HG02588 (cell line): ENCODE measurements around the gene ADARB1.

ENCODE experiments used
- ATAC-seq: cut with Tn5 transposase; IDR thresholded peaks from one replicate; pipeline ENCODE4 v1.9.1; 2021; ENCODE audit warnings: mild to moderate bottlenecking, moderate library complexity; ENCODE audit not compliant: unreplicated experiment

Gene ADARB1

DNA sequence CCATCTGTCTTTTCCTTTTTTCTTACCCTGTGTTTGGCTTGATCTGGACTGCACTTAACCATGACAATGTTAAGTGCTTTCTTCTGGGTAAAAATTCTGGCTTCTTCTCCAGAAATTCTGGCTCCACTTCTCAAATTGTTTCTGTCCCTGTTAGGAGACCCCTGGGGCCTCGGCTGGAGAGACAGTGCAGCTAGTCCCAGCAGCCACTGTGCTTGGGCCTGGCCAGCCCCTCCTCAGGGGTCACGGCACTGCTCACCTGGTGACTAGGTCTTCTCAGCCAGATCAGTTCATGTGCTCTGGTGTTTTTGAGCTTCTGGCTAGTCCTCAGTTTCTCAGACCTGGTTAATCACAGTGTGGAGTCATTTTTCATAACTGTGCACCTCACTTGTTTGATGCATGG, 72.4 kb downstream of the ADARB1 start:
- no peak for ATAC-seq

DNA sequence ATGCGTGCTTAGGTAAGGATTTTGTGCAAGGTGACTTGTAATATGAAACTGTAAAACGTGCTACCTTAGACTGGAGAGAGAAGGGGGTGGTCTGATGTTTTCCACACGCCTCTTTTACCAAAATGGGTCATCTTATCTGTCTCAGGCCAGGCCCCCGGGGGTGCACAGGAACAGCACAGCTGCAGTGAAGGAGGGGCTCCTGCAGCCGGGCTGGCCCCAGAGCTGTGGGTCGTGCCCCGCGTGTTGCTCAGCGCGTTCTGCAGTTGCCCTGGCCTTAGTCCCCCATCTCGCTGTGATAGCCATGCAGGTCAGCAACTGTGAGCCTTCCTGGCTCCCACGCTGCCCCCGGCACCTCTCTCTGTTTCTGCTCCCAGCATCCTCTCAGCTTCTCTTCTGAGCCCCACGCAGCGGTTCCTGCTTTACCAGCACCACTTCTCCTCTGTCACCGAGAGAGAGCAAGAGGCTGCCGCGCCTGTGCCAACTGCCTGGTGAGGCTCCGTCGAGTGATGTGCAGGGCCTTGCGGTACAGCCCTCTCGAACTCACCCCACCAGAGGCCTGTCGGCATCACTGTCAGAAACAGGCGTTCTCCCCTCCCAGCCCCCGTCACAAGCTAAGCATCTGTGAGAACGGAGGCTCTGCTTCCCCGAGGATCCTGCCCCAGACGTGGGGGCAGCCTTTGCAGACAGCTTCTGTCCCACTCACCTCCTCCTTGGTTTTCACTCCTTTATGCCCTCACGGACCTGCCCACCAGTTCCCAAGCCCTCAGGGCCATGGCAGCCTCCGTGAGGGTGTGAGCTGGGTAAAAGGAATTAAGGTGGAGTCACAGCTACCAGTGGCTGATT, 73.3 kb downstream of the ADARB1 start:
- no peak for ATAC-seq

DNA sequence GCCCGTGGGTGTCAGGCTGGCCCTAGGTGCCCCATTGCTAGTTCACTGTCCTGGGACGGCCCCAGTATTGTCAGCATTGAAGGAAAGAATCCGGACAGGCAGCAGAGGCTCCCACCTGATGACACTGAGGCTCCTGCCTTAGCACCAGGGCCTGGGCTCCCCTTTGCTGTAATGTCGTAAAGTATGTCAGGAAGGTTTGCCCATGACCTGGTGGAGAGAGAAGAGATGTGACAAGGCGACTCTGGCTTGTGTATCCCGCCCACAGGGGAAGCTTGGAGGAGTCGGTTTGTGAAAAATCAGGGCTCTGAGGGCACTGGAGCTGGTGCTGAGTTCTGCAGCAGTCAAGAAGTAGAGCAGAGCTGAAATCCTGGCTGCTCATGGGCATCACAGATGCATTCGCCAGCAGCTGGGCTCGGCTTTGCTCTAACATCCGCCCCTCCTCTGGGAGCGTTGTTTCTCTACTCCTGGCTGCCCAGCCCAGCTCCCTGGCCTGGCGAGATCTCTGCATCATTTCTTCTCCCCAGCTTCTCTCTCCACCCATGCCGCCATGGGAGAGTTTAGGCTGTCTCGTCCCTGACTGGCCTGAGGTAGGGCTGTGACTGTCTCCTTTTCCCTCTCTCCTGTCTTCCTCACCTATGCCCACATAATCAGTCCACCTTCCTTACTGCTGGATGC, 74.1 kb downstream of the ADARB1 start:
- no peak for ATAC-seq

DNA sequence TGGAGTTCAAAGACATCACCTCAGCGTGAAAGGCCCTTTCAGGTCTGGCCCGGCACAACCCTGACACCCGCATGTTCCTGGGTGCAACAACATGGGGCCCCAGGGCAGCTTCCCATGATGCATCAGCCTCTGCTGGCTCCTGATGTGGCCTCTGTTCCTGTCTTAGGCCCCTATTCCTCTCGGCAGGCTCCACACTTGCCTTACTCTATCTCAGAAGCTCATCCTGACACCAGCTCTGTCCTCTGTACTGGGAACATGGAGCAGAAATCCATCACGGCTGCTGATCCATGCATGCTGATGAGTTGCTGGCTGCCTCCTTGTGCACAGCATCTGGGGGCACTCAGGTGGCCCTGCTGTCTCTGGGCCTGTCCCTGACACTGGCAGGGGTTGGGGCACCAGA, 74.6 kb downstream of the ADARB1 start:
- ATAC-seq: no peak

DNA sequence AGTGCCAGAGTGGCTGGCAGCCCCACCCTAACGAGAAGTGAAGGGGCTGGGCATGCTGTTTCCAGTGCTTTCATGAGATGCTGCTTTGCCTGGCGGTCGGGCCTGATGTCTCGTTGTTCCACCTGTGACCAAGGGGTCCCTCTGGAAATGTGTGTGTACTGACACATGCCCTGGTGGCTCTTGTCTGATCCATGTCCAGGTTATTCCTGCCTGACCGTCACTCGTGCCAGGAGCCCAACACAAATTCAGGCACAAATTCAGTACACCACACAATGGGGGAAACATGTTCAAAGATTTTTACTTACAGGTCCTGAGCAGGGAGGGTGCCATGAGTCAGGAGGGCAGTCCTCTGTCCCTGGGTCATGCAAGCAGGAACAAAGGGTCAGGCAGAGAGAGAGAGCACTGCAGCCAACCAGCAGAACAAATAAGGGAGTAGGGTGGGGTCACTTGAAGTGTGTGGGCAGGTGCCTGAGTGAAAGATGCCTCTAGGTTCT, 76.3 kb downstream of the ADARB1 start:
- no peak for ATAC-seq

DNA sequence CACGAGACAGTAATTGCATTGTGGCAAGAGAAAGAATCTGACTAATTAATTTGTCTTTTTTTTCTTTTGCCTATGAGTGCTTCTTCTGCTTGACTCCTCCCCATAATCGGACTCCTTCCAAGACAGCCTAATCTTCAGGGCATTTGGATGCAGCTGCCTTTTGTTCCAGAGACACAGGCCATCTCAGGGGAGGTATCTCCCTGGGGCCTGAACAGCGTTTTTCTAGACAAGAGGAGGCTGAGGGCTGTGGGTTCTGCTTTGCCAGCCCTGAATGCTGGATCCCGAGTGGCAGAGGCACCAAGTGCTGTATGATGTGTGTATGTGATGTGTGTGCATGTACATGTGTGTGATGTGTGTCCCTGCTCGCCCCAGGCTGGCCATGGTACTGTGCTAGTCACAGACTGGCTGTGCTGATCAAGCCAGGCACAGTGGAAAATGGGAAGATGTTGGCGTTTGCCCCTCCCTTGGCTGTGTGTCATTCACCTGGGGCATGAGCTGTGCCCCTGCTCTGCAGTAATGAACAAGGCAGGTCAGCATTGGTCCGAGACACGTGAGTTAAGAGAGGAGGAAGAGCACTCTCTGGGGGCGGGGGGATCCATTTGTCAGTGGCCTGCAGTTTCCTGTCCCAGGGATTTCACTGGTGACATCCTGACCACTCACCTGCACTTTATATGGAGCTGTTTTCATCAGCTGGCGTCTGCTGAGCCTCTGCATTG, 77.2 kb downstream of the ADARB1 start:
- ATAC-seq: no peak

DNA sequence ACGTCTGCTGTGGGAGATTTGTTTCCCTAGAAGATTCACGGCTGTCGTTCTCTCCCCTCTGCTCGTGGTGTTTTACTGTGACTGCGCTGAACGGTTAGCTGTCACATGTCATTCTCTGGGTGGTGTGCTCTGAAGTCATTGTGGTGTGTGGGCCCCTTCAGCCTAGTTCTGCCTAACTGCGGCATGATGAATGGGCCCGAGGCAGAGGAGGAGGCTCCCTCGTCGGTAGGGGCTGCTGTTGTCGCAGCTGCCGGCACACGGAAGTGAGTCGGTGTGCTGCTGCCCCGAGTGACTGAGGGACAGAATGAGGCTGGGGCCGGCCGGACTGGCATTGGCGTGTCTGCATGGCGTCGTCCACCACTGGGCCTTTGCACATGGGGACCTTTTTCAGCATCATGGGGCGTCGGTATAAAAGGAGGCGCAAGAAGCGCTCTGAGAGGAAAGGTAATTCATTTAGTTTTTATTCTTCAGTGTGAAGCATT, 77.9 kb downstream of the ADARB1 start:
- no peak for ATAC-seq

DNA sequence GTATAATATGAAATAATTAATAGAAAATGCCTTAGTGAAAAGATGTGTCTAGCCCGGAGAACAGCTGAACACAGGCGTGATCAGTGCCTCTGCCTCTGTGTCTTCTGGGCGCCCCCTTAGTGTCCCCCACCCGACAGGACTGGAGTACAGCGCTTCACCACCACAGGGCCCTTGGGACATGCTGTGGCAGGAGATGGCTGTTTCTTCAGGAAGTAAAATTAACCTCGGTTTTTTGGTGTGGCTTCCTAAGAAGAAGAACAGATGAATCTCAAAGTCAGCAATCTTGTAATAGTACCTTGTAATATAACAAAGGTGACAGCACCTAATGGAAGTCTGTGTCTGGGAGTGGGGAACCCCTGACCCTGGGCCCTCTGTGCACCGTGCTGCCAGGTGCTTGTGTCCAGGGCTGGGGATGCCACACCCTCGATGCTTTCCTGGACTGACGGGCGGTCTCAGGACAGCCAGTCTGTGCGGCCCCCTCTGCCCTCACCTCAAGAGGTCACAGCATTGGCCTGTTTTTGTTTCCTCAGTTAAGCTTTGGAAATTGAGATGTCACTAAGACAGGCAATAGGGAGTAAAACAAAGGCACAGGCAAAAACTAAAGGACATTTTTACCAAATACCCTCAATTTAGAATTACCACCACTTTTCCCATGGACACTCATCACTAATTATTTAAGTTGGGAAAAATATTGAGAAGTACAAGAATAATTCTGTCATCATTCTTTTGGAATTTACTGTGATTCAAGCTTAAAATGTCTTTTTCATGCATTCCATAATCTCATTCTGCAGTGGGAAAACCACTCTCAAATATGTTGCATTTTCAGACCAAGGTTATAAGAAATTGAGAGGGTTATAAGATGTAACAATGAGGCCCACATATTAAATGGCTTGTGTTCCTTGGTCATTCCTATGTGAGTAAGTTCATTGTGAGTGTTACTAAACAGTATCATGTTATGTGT, 79.3 kb downstream of the ADARB1 start:
- no peak for ATAC-seq

DNA sequence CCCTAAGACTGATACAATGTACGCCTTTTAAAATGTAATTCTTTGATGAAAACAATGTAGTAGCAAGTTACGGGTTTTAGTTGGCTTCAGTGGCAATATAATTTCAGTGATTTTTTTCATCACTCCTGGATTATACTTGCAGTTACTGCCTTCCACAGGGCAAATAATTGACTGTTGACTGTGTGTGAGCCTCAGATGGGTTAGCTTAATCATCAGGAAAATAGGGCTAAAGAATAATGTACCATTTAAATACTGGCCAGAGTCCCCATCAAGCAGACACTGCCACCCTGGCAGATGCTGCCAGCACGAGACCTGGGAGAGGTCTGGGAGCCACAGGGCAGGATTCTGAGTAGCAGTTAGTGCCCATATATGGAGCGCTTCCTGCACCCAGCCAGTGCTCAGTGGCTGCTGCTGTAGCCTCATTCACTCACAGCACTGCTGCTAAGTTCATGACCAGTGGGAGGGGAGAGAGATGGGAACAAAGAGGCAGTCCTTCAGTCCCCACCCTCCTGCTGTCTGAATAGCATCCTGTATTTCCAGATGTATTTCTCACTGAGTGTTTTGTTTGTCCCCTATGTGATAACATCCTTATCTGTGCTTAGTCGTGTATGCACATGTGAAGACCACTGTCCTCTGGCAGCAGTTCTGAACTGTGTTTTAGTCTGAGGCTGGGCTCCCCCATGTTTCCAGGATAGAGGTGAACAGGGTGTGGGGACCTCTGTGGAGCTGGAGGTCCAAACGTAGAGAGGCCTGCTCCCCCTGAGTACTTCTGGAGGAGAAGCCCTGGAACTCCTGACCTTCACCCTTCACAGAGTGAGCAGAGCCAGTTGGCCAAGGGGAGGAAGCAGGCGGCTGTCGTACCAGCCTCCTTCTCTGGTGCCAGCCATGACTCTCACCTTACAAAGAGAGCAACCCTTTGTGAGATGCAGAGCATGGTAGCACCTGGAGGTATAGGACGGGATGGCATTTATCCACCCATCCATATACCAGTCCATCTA, 80.4 kb downstream of the ADARB1 start:
- ATAC-seq: no peak

DNA sequence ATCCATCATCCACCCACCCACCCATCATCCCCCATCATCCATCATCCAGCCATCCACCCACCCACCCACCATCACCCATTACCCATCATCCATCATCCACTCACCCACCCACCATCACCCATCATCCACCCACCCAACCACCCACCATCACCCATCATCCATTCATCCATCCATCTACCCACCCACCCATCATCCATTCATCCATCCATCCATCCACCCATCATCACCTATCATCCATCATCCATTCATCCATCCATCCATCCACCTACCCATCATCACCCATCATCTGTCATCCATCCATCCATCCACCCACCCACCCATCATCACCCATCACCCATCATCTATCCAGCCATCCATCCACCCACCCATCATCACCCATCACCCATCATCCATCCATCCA, 81.5 kb downstream of the ADARB1 start:
- ATAC-seq: no peak

DNA sequence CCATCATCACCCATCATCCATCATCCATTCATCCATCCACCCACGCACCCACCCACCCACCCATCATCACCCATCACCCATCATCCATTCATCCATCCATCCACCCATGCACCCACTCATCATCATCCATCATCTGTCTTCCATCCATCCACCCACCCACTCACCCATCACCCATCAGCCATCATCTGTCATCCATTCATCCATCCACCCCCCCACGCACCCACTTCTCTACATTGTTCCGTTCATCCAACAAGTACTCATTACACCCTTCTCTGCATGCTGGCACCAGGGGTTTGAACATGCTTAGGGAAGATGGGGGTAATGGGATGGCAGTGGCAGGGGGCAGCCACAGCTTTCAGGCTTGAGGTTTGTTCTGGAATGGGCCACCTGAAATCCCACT, 82.1 kb downstream of the ADARB1 start:
- no peak for ATAC-seq

DNA sequence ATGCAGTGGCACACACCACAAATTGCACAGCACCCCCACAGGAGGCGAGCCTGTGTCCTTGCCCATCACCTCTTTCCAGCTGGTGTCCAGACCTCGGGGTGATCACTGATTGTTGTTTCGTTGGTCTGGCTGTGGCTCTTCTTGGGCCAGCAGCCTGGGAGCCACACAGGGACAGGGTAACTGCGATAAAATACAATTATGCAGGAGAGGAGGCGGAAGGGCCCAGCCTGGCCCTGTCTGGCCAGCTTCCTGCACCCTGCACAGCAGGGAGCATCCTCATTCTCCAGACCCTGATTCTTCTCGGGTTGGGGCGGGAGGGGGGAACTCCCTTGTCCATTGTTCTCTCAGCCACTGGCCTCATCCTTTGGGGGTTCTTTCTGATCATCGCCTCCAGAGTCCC, 83.6 kb downstream of the ADARB1 start:
- no peak for ATAC-seq

DNA sequence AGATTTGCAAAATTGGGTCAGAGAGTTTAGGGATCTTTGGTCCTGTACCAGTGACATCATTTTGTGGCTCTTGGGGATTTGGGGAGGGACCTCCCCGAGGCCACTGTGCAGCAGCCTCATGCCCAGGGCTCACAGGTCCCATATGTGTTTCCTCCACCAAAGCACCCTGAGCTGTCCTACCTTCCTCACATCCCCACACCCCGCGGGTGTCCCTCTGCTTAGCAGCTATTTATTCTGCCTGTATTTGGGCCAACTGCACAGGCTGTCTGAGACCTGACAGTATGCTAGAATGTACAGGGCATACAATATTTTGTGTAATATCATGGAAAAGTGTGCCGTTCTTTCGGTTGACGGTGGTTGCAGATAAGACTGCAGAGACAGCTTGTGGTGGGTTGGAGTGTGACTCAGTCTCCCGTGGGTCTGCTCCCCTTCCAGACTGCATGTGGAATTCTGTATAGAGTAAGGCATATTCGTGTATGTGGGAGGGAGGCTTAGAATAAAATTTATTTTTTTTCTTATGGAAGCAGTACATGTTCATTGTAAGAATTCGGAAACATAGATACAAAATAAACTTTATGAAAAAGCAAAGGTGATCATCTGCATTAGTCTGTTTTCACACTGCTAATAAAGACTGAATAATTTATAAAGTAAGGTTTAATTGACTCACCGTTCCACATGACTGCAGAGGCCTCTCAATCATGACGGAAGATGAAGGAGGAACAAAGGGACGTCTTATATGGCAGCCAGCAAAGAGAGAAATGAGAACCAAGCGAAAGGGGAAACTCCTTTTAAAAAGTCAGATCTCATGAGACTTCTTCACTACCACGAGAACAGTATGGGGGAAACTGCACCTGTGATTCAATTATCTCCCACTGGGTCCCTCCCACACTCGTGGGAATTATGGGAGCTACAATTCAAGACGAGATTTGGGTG, 84.4 kb downstream of the ADARB1 start:
- no peak for ATAC-seq

DNA sequence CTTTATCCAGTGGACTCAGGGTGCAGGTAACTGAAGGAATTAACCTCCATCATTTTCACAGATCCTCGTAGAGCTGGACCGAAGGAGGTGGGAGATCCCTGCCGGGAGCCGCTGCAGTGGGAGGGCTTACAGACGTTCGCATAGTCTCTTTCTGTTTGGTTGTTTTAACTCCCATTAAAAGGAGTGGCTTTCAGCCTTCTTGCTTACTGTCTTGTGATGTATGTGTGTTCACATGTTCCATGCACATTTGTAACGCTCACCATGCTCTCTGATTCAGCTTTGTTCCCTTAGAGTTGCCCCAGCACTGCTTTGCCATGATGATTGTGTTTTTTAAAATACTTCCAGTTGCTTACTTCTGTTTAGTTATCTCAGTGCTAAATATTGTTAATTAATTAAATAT, 85.8 kb downstream of the ADARB1 start:
- ATAC-seq: no peak

DNA sequence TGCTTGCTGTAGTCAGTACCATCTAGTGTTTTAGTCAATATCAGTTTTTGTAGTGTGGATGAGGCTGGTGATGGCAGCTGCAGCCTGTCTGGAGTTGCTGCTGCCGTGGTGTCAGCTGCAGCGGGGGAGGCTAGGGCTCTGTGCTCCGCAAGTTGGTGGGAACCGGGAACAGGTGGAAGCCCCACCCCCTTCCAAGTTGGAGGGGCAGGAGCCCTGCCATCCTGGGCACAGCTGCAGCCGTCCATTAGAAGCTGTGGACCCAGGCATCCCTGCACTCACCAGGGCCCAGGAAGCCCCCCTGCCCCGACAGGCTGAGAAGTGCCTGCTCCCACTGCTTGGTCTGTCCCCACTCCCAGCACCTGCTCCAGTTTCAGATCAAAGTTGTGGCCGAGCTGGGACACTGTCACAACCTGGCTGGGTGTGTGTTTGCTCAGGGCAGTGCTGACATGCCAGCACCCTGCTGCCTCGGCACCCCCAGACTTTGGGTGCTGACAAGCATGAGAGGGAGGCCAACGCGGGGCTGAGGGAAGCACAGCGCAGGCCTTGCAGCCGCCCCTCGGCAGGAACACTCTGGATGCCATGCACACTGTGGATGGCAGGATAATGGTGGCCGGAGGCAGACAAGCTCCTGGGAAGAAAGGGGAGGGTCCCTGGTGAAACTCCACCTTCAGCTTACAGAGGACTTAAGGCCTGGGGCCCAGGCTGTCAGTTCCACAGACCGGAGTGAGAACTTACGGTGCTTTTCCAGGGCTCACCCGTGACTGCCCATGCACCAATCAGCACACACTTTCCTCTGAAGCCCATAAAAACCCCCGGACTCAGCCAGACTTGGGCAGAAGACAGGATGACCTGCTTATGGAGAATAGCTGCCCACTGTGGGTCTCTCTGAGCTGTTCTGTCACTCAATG, 86.9 kb downstream of the ADARB1 start:
- ATAC-seq: no peak

DNA sequence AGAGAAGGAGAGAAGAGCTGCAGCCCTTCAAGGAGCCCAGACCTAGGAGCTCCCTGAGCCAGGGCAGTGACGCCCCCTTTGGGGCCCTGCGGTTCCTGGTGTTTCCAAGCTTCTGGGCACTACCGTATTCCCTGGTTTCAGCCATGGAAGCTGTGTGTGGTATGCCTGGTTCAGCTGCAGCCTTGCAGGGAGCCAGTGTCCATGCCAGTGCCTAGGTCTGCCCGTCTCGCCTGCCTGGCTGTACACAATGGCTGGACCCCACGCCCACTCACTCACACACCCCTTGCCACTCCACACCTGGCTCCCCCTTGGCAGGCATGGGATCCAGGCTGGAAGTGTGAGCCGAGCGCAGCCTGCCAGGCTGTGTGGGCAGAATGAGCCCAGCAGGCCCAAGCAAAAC, 87.7 kb downstream of the ADARB1 start:
- ATAC-seq: no peak

DNA sequence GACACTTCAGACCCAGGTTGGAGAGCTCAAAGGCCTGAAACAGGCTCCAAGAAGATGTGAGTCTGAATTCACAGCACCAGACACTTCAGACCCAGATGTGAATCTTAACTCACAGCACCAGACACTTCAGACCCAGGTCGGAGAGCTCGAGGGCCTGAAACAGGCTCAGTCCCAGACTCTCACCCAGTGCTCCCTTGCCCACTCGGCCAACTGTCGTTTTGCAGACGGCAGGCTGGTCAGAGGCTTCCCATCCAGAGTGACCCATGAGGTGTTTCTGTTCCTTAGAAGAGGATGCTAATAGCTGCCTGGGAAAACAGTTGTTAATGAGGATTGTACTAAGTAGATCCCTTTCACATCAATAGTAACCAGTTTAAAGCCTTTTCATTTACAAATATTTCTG, 88.4 kb downstream of the ADARB1 start:
- ATAC-seq: no peak
